DOHH2 (cell line): Measurements from ENCODE around the gene PTX3.

Experiments
- H3F3A ChIP-seq: fragments of 200-600 bp; sonication (generic), shearing (Covaris generic); 2 replicates; pipeline ENCODE4 v1.6.0; 2016; ENCODE audit warnings: antibody characterized with exemption, mild to moderate bottlenecking; ENCODE audit not compliant: control insufficient read depth, insufficient read depth
- H3K27ac ChIP-seq: fragments of 200-600 bp; sonication (generic); 2 replicates; pipeline ENCODE4 v1.5.1; 2014; ENCODE audit warnings: low read depth, mild to moderate bottlenecking, low read length, moderate library complexity
- H3K27me3 ChIP-seq: fragments of 200-600 bp; sonication (generic); 2 replicates; pipeline ENCODE4 v1.6.1; 2014; ENCODE audit warnings: mild to moderate bottlenecking, low read length, mixed read lengths; ENCODE audit not compliant: control insufficient read depth
- H3K36me3 ChIP-seq: fragments of 200-600 bp; sonication (generic); 2 replicates; pipeline ENCODE4 v1.6.1; 2014; ENCODE audit warnings: mild to moderate bottlenecking, low read length, moderate library complexity, mixed read lengths; ENCODE audit not compliant: control insufficient read depth
- H3K4me1 ChIP-seq: fragments of 200-600 bp; sonication (generic); 2 replicates; pipeline ENCODE4 v1.6.1; 2014; ENCODE audit warnings: mild to moderate bottlenecking, low read length, mixed read lengths; ENCODE audit not compliant: control insufficient read depth
- H3K4me2 ChIP-seq: fragments of 200-600 bp; sonication (generic); 2 replicates; pipeline ENCODE4 v1.6.0; 2014; ENCODE audit warnings: mild to moderate bottlenecking, low read length, moderate library complexity
- H3K4me3 ChIP-seq: fragments of 200-600 bp; sonication (generic); 2 replicates; pipeline ENCODE4 v1.5.1; 2014; ENCODE audit warnings: mild to moderate bottlenecking, low read length, mixed read lengths
- H3K79me2 ChIP-seq: fragments of 200-600 bp; sonication (generic); 2 replicates; pipeline ENCODE4 v1.6.1; 2014; ENCODE audit warnings: mild to moderate bottlenecking, low read length, mixed read lengths; ENCODE audit not compliant: control insufficient read depth
- H3K9me2 ChIP-seq: fragments of 200-600 bp; sonication (generic); replicated peaks from 2 replicates; pipeline ENCODE4 v1.6.1; 2014; ENCODE audit warnings: mild to moderate bottlenecking, low read length, mixed read lengths; ENCODE audit not compliant: control insufficient read depth
- H3K9me3 ChIP-seq: fragments of 200-600 bp; sonication (generic); 2 replicates; pipeline ENCODE4 v1.6.1; 2014; ENCODE audit warnings: antibody characterized with exemption, low read length, mixed read lengths; ENCODE audit not compliant: control insufficient read depth, insufficient read depth
- H4K20me1 ChIP-seq: fragments of 200-600 bp; sonication (generic); 2 replicates; pipeline ENCODE4 v1.6.0; 2014; ENCODE audit warnings: low read depth, mild to moderate bottlenecking, antibody characterized with exemption, low read length, moderate library complexity; ENCODE audit not compliant: control insufficient read depth, insufficient read depth
- CTCF ChIP-seq: fragments of 200-600 bp; sonication (generic); IDR thresholded peaks from one replicate; pipeline ENCODE4 v1.5.1; 2014; ENCODE audit warnings: antibody characterized with exemption, mild to moderate bottlenecking, low read depth, low read length; ENCODE audit not compliant: poor library complexity, severe bottlenecking
- EZH2phosphoT487 ChIP-seq: fragments of 200-600 bp; sonication (generic); IDR thresholded peaks from 2 replicates; pipeline ENCODE4 v1.6.1; 2017; ENCODE audit warnings: borderline replicate concordance, mild to moderate bottlenecking, antibody characterized with exemption, low read length, moderate library complexity, mixed read lengths

The PTX3 gene

GRCh38 chr3:157429708-157430107 lies 6.9 kb upstream of the PTX3 start:
- H3F3A ChIP-seq, result no peaks in the 10 kb centered on the region
- no peak overlapping the region for H3K27ac ChIP-seq
- no peaks in the 10 kb centered on the region for H3K36me3 ChIP-seq
- H3K4me1 ChIP-seq, result no peaks in the 10 kb centered on the region
- H3K4me2 ChIP-seq, result no peak overlapping the region
- no peaks in the 10 kb centered on the region for H3K79me2 ChIP-seq
- H3K9me3 ChIP-seq, result no peaks in the 10 kb centered on the region
- no peaks in the 10 kb centered on the region for H4K20me1 ChIP-seq
- H3K9me2 ChIP-seq, result no peaks in the 10 kb centered on the region
- no peaks in the 10 kb centered on the region for H3K27me3 ChIP-seq
- TF ChIP-seq EZH2phosphoT487, result no peak
- TF ChIP-seq CTCF, result no peak
- H3K4me3 ChIP-seq, result no peak overlapping the region

GRCh38 chr3:157438194-157438730 lies 1.6 kb downstream of the PTX3 start:
- no peak overlapping the region for H3K27ac ChIP-seq
- H3K9me3 ChIP-seq, result no peaks in the 10 kb centered on the region
- H3K4me2 ChIP-seq, result no peak overlapping the region
- no peaks in the 10 kb centered on the region for H3K36me3 ChIP-seq
- no peak overlapping the region for H3K4me3 ChIP-seq
- H3K79me2 ChIP-seq, result no peaks in the 10 kb centered on the region
- H3K9me2 ChIP-seq, result no peaks in the 10 kb centered on the region
- H4K20me1 ChIP-seq, result no peaks in the 10 kb centered on the region
- H3K27me3 ChIP-seq, result peaks cover 7% of the 10 kb centered on the region; the same call in 1 of the 2 replicates
- no peaks in the 10 kb centered on the region for H3K4me1 ChIP-seq
- no peaks in the 10 kb centered on the region for H3F3A ChIP-seq
- TF ChIP-seq CTCF (no peak), EZH2phosphoT487 (no peak)

- H3K9me3 ChIP-seq, result no peaks in the 10 kb centered on the region
- no peaks in the 10 kb centered on the region for H3K79me2 ChIP-seq
- TF ChIP-seq CTCF (no peak), EZH2phosphoT487 (no peak)
- H3K27me3 ChIP-seq, result peaks cover 12% of the 10 kb centered on the region
- no peak overlapping the region for H3K27ac ChIP-seq
- no peaks in the 10 kb centered on the region for H3F3A ChIP-seq
- no peaks in the 10 kb centered on the region for H3K4me1 ChIP-seq
- H3K36me3 ChIP-seq, result no peaks in the 10 kb centered on the region
- no peaks in the 10 kb centered on the region for H3K9me2 ChIP-seq
- no peak overlapping the region for H3K4me2 ChIP-seq
- no peaks in the 10 kb centered on the region for H4K20me1 ChIP-seq
- H3K4me3 ChIP-seq, result no peak overlapping the region
These were observed 4.5 kb downstream of the PTX3 start for GRCh38 chr3:157441102-157441624.
